Measurements from ENCODE around the gene COQ8A.
"Not testable (repeated sequence)": the region's sequence is repeated elsewhere in the genome, so short reads cannot be mapped to it uniquely, and the experiment has no call there.

Gene COQ8A

DNA sequence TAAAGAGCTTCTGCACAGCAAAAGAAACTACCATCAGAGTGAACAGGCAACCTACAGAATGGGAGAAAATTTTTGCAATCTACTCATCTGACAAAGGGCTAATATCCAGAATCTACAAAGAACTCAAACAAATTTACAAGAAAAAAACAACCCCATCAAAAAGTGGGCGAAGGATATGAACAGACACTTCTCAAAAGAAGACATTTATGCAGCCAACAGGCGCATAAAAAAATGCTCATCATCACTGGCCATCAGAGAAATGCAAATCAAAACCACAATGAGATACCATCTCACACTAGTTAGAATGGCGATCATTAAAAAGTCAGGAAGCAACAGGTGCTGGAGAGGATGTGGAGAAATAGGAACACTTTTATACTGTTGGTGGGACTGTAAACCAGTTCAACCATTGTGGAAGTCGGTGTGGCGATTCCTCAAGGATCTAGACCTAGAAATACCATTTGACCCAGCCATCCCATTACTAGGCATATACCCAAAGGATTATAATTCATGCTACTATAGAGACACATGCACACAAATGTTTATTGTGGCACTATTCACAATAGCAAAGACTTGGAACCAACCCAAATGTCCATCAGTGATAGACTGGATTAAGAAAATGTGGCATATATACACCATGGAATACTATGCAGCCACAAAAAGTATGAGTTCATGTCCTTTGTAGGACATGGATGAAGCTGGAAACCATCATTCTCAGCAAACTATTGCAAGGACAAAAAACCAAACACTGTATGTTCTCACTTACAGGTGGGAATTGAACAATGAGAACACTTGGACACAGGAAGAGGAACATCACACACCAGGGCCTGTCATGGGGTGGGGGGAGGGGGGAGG is 10.6 kb upstream of the COQ8A start:
- not testable (repeated sequence) for DNase-seq

DNA sequence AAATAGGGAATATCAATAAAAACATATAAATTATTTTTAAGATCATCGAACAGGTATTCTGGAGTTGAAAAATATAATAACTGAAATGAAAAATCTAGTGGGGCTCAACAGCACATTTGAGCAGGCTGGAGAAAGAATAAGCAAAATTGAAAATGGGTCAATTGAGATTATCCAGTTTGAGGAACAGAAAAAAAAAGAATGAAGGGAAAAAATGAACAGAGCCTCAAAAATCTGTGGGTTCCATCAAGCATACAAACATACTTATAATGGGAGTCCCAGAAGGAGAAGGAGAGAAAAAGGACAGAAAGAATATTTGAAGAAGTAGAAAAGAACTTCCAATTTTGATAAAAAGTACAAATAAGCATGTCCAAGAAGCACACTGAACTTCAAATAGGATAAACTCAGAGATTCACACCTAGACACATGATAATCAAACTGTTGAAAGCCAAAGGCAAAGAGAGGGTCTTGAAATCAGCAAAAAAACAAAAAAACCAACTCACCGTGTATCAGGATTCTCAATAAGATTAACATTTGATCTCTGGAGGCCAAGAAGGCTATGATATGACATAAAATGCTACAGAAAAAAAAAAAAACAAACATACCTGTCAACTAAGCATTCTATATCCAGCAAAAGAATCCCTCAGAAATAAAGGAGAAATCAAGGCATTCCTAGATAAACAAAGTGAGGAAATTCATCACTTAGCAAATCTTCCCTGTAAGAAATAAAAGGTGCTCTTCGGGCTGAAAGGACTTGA is 5.4 kb upstream of the COQ8A start:
- no peak for DNase-seq

DNA sequence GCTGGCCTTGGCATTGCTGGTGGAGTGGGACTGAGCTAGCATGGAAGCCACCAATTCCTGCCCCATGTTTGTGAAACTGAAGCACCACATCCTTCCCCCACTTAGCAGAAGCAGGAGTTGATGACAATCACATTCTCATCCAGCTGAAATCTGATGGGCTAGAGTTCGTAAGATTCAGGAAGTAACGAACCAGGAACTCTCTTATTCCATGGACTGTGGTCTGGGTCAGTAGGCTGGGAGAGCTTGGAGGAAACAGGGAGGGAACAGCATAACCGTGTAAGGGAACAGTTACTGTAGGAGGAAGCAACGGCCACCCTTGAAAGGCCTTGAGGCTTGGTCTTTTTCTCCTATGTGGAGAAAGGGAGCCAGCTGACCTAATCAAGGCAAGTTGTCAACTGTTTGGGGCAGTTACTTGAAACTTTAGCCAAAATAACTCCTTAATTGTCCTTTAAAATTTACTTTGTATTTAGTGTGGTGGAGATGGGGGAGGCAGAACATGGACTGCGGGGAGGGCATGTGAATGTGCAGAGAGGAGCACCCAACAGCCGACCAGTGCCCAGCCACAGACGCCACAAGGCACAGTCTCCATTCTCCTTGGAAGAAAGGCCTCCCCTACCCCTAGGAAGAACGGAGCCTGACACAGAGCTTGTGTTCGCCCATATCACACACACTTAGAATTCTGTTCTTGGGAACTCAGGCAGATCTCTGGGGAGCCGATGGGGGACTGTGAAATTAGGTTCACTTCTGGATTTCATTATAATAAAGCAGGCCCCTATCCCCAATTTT is 2.0 kb upstream of the COQ8A start:
- no peak for DNase-seq

DNA sequence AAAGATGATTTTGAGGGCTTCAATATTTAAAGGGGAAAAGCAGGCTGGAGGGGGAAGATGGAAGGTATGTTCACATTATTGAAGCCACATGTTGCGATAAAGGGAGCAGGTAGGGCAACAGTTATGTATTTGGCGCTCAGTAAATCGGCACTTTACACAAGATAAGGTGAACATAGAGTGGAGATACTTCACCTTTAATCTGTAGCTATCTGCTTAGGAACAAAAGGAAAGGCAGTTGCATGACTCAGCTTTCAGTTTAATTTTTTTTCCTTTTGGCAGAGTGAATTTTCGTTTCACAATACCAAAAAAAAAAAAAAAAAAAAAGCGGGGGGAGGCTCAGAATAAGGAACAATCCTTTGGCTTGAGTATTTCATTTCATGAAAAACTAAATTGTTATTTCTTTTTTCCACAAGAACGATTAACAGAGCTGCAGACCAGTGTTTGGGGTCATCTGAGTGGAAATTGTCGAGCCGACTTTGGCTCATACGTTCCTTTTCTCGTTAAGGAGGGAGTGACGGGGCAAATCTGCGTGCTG is 1.1 kb upstream of the COQ8A start:
- DNase-seq: no peak

DNA sequence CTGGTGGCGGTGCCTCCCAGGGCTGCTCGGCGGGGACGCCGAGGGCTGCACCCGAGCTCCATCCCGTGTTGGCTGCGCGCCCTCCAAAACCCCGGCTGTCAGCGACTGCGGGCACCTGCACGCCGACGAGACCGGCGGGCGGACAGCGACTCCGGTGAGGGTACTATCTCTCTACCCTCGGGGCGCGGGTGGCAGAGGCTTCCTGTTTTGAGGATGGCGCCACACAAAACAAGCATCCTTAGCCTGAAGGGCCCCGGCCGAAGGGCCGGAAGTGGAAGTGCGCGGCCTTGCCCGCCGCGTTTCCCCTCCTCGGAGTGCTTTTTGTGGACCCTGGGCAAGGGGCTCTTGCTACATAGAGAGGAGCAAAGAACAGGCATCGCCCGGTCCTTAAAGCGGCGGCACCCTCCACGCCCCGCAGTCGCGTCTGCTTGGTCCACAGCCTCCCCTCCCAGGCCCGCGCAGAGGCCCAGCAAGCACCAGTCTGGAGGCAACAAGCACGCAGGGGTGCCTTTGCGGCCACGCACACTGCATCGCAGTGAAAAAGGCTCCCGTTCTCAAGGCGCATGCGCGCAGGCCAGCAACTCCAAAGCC is 561 bp upstream of the COQ8A start:
- peak; percentile 97 for DNase-seq

DNA sequence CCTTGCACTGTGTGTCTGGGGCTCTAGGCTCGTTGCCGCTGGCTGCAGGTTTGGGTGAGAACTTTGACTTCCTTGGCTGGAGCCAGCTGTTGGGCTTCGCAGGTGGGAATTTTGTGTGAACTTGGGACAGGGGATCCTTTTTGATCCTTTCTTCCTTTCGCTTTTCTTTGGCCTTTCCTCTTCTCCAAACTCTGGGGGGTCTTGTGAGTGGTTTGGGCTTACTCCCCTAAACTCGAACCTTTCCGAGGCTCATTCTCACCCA is 643 bp downstream of the COQ8A start:
- DNase-seq: no peak

DNA sequence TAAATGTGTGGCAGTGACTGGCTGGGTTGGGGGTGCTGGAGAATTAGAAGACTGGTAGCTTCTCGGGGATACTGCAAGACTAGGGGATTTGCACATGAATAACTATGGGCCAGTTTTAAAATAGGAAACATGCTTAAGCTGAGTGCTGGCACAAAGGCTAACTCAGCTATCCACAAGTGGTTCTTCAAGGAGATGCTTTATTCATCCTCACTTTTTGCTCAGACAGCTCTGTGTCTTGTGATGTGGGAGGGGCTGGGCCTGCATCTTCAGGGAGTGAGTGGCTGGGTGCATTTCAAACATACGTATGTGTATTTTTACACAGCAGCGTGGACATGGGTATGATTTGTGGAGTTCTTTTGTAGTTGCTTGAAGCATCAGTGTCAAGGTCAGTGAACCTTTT is 2.3 kb downstream of the COQ8A start:
- no peak for DNase-seq

DNA sequence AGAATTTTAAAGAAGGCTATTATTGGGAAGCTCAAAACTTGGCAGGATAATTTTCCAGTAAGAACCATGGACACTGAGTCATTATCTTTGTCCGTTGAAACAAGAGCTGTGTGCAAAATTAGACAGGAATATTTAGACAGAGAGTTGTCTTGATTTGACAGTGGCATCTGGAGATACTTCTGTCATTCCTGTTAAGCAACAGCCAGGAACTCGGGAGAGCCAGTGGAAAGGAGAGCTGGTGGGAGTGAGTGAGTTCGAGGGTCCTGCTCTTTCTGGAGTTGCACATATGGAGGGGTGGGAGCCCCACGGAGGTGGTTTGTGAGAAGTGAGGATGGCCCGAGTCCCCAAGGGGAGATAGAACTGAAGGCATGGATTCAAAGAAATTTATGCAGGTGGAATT is 3.1 kb downstream of the COQ8A start:
- DNase-seq: no peak

DNA sequence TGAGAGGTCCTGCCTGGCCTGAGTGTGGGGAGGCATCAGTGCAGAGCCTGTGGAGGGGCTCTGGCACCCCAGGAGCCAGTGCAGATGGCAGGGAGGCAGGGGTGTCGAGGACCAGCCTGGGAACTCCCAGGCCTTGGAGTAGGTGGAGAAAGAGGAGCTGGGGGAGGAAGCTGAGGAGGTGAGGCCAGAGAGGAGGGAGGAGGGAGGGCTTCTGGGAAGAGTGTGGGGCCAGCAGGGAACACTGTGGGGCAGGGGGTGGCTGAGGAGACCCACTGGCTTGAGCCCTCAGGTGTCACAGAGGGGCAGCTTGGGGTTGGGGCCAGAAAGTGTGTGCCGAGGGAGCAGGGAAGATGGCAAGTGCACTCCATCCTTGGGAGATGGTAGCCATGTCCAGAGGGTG is 3.8 kb downstream of the COQ8A start:
- no peak for DNase-seq

DNA sequence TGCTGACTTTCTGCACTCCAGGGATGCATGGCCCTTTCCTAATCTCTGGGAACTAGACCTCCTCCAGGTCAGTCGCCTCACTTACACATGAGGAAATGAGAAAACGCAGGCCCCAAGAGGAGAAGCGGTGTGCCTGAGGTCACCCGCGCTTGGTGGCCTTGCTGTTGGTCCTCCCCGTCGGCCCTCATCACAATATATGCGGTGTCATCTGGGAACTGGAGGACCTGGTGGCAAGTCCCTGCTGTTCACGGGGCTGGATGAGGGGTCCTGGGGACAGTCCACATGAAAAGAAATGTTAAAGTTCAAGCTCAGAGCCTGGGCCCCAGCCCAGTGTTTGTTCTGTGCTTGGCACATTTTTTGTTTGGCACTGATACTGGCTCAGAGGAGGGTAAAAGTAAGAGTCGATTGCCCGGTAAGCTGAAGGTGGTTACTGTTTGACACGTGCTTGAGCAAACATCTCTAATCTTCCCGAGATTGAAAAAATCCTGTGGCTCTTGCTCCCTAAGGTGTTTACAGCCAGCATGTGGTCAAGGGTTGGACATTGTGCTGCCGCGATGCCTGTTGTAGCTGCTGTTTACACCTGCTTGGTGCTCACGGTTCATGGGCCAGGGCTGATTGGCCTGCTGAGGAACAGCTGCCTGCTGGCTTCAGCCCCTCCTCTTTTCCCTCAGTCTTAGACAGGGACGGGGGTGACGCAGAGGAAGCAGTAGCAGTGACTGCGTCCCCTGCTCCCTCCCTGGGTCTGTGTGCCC is 5.2 kb downstream of the COQ8A start:
- peak; percentile 73 for DNase-seq

DNA sequence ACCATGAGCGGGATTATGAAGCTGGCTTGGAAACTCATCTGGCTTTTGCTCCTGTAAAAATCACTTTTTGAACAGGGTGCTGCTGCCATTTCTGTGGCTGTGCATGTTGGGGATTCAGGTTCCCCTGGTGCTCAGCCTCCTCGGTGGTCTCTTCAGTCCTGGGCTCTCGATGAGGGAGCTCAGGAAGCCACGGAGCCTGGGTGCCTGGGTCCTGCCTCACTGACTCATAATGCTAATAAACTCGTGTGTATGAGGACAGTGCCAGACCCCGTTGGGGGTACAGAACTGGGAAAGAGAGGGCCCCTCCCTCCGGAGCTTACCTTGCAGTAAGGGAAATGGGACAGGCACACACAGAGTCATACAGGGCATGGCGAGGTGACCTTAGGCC is 5.8 kb downstream of the COQ8A start:
- DNase-seq: no peak

DNA sequence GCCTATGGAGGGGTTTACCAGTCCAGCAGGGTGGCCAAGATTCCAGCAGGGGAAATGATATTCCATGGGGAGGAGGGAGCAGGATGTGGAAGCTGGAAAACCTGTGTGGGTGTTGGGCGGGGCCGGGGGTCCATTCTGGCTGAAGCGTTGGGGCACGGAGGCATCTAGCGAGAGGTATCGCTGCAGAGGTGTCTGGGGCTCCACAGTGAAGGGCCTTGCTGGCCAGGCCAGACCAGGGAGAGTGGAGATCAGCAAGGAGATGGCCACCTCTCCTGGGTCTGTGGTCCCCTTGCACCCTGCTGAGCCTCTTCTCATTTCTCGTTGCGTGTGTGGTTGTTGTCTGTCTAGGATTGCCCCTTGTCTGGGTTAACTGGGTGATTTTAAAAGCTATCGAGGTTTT is 6.2 kb downstream of the COQ8A start:
- DNase-seq: no peak

DNA sequence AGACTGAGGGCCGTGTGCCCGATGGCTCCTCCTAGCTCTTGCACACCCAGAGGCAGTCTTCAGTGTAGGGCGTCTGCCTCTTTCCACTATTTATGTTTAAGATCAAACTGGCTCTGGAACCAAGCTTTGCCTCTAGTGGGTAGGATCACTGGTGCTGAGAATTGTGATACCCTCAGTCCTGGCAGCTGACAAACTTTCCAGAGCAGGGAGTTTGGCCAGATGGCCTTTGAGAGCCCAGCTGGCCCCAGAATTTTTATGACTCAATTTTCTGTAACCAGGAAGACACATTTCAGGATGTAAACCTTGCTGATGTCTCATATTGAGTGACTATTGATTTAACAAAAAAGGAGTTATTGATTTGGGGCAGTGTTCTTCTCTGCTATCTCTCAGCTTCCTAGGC is 6.7 kb downstream of the COQ8A start:
- no peak for DNase-seq

DNA sequence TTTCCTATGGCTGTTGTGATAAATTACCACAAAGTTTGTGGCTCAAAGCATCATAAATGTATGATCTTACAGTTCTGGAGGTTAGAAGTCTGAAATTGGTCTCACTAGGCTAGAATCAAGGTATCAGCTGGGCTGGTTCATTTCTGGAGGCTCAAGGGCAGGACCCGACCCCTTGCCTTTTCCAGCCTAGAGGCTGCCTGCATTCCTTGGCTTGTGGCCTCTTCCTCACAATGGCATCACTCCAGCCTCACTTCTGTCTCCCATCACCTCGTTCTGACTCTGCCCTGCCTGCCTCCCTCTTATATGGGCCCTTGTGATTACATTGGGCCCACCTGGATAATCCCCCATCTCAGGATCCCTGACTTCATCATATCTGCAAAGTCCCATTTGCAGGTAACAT is 8.0 kb downstream of the COQ8A start:
- DNase-seq: no peak

DNA sequence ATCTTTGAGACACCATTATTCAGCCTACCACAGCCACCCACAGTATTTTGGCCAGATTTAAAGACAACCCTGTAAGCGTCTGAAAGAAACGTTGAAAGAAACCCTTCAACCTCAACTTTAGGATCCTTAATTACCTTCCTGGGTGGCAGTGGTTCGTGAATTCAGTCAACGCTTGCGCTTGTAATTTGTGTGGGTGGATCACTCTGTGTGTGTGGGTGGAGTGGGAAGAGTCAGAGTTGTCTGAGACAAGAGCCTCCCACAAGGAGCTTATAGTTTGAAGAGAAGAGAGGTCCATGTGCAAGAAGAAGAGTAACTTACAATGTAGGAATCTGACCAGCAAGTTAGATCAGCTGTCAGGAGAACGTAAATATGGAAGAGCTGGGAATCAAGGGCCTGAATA is 8.4 kb downstream of the COQ8A start:
- DNase-seq: no peak

DNA sequence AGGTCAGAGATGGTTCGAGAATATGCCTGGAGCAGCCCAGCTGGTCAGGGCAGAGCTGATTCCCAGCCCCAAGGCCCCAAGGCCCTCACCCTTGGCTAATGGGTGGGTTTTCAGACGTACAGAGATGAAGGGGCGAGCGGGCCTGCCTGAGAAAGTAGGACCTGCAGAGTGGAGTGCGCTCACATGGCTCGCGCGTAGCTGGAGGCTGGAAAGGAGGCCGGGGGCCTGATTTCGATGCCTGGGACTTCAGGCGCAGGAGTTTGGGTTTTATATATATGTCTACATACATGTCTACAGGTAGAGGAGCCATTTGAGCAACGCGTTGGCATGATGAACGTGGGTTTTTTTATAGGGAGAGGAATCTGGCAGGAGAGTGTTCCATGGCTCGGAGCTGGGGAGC is 8.9 kb downstream of the COQ8A start:
- no peak for DNase-seq

DNA sequence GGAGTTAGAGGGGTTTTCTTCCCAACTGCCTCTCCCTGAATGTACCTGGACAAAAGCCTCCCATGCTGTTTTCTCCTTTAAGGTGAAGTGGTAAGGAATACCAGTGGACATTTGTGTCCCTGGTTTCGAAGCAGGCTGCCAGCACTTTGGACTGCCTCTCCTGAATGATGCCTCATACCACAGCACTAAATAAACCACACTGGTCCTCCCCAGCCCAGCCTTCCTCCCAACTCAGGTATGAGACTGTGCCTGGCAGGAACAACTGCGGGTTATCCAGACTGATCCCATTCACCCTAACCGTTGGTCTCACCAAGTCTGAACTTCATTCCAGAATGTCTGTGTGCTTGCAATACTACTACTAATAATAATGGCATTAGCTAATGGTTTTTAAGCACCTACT is 9.3 kb downstream of the COQ8A start:
- DNase-seq: no peak

DNA sequence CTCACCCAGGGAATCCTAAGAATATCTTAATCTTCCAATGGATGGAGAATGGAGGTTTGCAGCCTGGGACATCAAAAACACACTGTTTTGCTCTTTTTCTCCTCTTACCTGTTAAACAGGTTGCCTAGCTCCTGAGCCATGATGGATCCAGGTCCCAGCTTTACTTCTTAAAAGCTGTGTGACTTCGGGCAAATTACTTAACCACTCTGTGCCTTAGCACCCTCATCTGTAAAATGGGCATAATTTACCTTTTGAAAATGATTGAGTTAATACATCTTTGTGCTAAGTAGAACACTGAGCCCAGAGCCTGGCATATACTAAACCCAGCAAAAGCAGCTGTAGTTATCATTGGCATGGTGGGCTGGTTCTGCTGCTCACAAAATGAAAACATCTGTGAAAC is 10.2 kb downstream of the COQ8A start:
- DNase-seq: no peak

DNA sequence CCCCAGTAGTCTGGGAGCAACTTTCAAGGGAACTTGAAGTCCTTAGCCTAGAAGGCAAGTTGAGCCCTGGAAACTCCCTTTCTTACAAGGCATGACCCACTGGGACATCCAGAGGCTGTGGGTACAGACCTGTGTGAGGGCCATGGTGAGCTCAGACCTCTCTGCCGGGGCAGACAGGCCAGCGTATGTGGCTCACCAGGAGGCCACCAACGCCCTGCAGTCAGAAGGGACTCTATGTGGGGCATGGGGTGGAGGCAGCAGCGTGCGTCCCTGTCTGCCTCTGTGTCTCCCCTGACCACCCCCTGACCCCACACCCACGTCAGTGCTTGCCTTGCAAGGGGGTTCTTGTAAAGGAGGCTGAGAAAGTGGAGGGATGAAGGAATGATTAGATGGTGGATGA is 10.8 kb downstream of the COQ8A start:
- DNase-seq: no peak

DNA sequence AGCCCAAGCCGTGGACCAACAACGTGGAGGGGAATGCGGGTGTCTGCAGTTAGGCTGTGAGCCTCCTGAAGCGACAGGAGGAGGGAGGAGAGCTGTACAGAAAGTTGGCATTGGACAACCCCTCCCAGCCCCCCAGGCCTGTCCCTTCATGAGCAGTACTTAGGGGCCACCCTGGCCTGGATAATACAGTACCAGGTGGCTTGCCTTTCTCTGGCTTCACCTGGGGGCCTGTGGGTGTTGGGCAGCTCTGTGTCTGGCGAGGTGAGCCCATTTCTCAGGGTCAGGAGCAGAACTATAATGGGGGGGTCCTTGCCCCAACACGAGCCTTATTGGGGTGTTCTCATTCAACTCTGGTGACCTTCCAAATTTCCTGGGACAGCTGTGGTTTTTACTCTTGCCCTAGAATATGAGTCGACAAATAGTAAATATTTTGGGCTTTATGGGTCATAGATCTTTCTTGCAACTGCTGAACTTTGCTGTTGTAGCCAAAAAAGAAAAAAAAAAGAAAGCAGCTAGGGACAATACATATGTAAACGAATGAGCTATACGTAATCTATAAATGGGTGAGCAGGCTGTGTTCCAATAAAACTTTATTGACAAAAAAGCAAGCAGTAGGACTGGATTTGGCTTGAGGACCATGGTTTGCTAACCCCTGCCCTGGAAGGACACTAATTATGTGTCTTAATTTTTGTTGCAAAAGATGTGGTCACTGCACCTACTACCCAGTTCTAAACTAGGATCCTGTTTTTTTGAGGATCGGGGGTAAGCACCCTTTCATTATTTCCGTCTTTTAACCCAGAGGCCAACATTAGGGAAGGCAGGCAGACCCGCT is 11.4 kb downstream of the COQ8A start:
- DNase-seq: no peak

DNA sequence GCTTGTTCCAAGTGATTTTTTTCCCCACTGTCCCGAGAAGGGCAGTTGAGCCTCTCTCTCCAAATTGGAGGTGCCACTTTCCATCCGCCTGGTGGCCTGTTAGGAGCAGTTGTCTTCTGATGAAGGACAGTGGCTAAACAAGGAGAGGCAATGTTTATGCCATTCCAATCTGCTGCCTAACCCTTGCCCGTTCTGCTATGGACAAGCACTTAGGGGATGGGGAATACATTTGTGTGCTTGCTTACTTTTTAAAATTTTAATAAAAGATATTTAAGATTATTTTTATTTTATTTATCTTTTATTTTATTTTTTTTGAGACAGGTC is 12.0 kb downstream of the COQ8A start:
- DNase-seq: no peak
